ENCODE results near the gene SLC44A2.

DNA sequence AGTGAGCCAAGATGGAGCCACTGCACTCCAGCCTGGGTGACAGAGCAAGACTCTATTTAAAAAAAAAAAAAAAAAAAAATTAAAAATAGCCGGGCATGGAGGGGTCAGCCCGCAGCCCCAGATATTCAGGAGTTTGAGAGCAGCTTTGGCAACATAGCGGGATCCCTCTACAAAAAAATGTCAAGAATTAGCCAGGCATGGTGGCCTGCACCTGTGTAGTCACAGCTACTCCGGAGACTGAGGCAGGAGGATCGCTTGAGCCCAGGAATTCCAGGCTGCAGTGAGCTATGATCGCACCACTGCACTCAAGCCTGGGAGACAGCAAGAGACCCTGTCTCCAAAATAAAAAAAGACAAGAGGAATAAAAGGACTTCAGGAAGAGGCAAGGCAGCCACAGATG is 39.0 kb upstream of the SLC44A2 start:
- TF ChIP-seq, protein P1, sequence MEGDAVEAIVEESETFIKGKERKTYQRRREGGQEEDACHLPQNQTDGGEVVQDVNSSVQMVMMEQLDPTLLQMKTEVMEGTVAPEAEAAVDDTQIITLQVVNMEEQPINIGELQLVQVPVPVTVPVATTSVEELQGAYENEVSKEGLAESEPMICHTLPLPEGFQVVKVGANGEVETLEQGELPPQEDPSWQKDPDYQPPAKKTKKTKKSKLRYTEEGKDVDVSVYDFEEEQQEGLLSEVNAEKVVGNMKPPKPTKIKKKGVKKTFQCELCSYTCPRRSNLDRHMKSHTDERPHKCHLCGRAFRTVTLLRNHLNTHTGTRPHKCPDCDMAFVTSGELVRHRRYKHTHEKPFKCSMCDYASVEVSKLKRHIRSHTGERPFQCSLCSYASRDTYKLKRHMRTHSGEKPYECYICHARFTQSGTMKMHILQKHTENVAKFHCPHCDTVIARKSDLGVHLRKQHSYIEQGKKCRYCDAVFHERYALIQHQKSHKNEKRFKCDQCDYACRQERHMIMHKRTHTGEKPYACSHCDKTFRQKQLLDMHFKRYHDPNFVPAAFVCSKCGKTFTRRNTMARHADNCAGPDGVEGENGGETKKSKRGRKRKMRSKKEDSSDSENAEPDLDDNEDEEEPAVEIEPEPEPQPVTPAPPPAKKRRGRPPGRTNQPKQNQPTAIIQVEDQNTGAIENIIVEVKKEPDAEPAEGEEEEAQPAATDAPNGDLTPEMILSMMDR (IDR thresholded peaks at IDR 0.05), result no peak
- TF ChIP-seq POLR2A (IDR thresholded peaks at IDR 0.05), result no peak
